Activated CD4-positive, alpha-beta T cell treated with anti-CD3 and anti-CD28 coated beads for 24 hours (primary cell): ENCODE data around the gene DIRAS1.
A peak's percentile ranks its signal among the peaks of the same experiment; 100 is the strongest.

Experiments
- DNase-seq, 2 donors: peaks; one replicate each; pipeline ENCODE4 v3.0.0-alpha.2; 2020; ENCODE audit warnings: low read depth in 2 of 2

The DIRAS1 gene

DNA sequence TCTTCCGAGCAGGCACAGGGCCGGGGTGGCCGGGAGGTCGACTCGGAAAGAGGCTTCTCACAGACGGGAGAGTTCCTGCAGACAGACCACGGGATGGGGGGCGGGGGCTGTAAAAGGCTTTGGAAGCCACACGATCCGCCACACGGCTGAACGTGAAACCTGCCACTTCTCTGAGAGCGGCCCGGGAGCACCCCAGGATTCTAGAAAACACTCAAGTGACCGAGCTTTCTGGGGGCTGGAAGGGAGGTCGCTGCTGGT lies 34.2 kb upstream of the DIRAS1 start:
- no peak for DNase-seq

DNA sequence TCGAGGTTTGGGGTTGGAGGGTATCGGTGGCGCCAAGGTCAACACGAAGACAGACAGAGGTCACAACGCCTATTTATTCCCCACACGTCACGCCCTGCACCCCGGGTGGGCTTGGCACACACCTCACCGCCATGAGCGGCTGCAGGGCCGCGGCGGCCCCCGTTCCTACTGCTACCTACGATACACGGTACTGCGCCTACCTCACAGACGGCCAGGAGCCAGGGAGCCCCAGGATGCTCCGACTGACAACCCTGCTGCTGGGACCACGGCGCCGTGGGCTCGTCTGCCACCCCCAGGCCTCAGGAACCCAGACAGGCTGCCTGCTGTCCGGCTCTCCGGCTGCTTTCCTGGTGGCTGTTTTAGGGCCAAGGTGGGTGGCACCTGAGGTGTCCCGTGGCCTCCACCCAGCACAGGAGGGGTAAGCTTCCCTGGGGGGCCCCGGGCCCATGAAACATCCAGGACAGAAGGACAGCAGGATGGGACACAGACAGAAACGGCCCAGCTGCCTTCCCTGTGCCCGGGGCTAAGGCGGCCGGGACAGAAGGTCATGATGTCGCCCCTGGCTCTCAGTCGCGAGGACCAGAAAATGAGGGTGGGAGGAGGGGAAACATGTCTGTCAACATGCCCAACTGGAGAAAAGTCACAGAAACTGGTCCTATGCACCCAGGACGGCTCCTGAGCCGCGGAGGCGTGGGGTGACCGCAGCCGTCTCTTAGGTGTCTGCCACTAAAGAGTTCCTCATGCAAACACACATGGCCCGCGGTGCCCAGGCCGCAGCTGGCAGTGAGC lies 33.7 kb upstream of the DIRAS1 start:
- DNase-seq: no peak

DNA sequence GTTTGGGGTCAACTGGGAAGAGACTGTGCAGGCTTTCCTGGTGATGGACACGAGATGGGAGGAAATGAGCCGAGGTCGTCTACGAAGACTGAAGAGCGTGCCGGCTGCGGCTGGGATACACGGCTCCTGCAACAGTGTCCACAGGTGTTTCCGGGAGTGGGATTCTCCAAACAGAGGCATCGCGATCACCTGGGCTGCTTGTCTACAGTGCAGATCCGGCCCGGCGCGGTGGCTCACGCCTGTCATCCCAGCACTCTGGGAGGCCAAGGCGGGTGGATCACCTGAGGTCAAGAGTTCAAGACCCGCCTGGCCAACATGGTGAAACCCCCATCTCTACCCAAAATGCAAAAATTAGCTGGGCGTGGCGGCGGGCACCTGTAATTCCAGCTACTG lies 30.3 kb upstream of the DIRAS1 start:
- no peak for DNase-seq

DNA sequence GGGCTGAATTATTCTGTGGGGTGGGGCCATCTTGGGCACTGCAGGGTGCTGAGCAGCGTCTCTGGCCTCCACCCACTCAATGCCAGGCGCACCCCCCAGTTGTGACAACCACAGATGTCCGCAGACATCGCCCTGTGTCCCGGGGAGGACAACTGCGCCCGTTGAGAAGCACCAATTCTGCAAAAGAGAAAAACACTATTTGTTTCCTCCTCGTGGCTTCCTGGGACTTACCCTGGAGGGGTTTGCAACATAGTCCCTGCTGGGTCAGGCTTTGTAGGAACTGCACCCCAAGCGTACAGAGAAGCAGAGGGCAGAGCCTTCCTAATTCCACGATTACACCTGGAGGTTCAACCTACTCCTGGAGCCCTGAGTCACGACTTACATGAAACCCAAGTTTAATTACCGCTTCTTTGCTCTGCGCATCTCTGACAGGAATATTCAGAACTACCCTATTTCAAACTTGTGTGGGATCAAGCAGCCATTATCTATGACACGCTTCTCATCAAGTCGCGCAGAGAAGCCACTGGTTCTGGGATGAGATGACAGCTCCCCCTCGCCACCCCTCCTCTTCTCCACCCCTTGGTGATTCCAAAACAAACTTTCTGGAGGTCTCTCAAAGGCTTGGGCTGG lies 29.8 kb upstream of the DIRAS1 start:
- DNase-seq: no peak

DNA sequence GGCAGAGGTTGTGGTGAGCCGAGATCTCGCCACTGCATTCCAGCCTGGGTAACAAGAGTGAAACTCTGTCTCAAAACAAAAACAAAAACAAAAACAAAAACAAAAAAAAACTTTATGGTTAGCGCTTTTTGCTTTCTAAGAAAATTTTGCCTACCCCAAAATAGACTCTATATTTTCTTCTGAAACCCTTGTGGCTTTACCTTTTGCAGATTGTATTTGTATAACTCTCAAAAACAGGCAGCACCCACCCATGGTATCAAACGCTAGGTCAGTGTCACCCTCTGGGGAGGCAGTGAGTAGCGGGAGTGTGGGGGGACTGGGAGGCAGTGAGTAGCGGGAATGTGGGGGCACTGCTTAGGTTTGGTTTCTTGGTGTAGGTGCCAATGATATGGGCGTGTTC lies 26.2 kb upstream of the DIRAS1 start:
- no peak for DNase-seq

DNA sequence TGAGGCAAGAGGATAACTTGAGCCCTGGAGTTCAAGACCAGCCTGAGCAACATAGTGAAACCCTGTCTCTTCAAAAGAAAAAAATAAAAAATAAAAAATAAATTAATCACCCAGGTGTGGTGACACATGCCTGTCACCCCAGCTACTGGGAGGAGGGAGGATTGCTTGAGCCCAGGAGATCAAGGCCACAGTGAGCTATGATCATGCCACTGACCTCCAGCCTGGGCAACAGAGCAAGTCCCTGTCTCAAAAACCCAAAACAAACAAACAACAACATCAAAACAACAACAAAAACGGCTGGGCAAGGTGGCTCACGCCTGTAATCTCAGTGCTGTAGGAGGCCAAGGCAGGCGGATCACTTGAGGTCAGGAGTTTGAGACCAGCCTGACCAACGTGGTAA lies 22.9 kb upstream of the DIRAS1 start:
- no peak for DNase-seq

DNA sequence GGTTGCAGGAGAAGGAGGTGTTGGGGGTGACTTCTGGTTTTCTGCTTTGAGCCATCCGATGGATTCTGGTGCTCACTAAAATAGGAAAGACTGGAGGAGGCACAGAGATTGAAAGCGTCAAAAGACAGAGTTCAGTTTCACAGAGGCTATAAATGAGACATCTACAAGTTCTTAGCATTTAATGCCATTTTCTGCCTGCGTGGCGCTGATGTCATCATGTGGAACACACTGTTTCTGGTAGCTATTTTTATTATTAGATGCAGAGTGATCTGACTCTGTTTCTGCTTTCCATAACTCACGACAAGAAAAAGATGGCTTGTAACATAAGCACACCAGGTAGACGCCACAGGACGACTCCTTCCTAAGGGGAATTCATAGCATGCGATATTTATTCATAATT lies 21.9 kb upstream of the DIRAS1 start:
- DNase-seq: no peak

DNA sequence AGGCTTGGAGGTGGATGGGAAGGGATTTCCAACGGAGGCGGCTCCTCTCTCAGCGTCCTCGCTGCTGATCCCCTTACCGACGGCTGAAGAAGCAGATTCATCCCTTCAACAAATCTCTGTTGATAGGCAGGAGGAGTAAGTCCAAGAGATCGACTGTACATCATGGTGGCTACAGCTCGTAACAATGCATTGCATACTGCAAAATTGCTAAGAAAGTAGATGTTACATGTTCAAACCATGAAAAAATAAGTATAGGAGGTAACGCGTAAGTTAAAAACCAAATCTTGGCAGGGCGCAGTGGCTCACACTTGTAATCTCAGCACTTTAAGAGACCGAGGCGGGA lies 19.1 kb upstream of the DIRAS1 start:
- no peak for DNase-seq

DNA sequence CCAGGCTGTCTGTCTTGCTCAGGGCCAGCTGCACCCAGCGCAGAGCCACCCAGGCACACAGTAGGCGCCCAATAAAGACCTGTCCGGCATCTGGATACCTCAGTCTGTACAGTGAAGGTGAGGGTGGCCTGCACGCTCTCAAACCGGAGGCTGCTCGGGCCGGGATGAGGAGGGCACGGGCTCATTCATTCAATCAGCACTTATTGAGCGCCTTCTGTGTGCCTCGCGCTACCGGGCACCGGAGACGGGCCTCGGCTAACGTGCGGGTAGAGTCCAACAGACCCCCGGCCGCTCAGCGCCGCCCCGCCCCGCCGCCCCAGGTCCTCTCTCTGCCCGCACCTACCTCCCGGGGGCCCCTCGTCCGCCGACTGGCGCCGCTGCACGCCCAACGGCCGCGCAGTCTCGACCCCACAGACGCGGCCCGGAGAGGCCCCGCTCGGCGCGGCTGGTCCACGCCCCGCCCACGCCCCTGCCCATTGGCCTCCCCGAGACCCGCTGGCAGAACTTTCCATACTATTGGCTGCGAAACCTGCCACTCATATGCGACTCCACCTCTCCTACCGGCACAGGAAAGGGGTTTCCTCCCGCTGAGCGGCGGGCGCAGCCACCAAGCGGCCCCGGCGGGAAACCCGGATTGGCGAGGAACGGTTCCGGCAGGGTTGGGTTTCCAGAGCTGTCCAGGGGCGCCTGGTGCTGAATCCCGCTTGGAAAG lies 18.6 kb upstream of the DIRAS1 start, which contains the start of gene SLC39A3:
Gene SLC39A3 (minus strand): TSS at position 416 of the 712 bp plus-strand sequence. CDS start 2,760 bp downstream, outside the sequence.
- peak; percentile 99 to 100 for DNase-seq

DNA sequence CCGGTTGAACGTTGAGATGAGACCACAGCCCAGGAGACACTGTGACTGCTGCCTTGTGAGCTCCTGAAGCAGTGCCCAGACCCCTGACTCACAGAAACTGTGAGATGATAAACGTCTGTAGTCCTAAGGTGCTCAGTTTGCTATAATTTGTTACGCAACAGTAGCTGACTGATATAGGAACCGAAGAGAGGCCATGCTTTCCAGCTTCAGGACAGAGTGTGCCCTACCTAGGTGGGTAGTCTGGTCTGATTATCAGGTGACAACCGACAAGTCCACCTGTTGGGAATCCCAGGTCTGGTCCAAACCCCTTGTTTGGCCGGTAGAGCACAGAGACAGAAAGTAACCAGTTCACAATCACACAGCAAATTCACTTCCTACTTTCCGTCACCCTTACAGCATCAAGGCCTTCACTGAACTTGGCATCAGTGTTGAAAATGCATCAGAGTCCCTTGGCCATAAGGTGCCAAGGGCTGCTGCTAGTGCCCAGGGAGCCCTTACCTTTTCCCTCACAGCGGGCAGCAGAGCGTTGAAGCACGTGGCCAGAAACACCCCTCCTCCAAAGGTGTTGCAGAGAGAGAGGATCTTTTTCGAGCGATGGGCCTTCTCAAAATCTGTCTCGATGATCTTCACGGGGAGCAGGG lies 15.5 kb upstream of the DIRAS1 start:
- DNase-seq: no peak

DNA sequence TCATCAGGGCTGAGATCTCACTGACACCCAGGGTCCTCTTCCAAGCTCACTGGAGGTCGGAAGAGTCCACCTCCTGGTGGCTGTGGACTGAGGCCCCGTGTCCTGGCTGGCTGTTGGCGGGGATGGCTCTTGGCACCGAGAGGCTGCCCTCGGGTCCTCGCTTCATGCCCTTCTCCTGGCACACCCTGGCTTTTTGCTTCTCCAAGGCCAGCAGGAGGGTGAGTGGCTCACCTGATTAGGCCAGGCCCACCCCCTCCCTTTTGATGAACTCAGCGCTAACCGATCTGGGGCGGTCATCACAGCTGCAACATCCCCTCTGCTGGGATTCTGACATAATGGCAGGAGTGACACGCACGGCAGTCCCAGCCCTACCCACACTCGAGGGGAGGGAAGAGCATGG lies 14.2 kb upstream of the DIRAS1 start:
- no peak for DNase-seq

DNA sequence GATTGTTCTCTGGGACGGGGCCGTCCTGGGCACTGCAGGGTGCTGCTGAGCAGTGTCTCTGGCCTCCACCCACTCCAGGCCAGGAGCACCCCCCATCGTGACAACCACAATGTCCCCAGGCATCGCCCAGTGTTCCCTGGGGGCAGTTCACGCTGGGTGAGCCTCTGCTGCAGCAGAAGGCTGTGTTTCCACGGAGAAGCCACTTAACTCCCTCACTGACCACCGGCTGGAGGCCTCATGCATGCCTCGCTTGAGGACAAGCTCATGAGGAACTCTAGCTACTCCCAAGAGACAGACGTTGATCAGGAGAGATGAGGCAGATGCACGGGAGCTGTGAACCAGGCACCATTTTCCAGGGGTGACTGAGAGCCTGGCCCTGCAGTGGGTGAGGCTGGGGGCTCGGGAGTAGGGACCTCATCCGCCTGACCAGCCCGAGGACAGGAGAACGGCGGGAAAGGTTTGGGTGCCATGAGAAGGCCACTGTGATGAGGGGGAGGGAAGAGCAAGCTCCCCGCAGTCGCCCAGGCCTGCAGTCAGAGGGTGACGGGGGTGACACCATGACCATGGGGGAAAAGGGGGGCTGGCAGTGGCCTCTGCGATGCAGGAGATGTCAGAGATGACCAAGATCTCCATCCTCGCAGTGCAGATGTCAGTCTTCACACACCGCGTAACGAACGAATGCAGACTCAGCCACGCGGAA lies 13.6 kb upstream of the DIRAS1 start:
- no peak for DNase-seq

DNA sequence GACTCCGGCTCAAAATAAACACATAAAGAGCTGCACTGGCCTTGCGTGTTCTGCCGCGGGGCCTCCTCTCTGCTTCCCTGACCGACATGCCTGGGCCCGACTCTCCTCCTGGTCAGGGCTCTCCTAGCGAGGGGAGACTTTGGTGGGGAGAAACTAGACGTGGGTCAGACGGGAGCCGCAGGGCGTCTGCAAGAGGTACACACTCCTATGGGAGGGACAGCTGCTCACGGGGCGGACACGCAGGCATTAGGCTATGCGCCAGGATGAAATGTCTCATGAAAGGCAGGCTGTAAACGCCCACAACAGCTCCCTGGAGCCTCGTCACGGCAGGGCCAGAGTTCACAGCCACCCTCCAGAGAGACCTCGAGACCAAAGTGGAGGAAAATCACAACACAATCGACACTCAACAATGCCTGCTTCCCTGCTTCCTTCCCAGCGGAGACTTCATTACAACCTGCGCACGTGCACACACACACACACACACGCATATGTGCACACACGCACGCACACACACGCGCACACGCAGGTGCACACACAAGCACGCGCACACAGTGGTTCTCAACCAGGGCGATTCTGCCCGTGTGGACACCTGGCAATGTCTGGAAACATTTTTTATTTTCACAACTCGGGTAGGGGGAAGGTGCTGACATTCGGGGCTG lies 12.9 kb upstream of the DIRAS1 start:
- DNase-seq: no peak

DNA sequence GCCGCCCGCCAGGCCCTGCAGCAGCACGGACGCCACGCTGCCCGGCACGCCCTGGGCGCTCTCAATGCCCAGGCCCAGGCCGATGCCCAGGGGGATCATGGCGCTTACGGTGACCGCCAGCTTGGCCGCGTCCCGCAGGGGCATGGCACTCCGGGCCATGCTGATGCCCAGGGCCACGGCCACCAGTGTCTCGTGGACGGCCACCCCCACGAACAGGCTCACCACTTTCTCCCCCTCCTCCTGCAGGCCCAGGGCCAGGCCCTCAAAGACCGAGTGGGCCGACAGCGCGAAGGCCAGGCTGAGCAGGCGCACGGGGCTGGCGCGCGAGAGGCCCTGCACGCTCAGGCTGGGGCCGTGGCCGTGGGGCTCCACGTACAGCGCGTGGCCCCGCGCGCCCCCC lies 11.7 kb upstream of the DIRAS1 start:
- DNase-seq: no peak

DNA sequence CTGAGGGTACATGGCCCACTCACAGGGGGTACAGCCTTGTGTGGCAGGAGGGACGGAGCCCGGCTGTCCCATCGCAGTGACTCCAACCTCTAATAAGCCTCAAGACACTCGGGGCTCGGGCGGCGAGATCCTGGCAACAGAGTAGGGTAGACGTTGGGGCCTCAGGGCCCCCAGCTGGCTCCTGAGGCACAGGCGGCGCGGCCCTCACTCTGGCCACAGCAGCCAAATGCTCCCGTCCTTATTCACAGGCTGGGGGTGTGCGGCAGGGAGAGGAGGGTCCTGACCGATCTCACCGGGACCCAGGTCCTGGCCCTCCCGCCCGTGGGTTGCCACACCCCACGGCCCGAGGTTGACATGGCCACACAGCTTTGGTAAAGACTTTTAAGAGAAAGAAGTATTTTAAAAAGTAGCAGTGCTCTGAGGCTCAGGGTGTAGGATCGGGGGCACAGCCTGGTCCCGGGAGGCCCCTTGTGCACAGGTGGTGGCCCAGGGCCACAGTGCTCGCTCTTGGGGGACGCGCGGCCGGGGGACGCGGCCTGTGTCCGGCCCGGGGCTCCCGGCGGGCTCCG lies 11.1 kb upstream of the DIRAS1 start:
- DNase-seq: no peak

DNA sequence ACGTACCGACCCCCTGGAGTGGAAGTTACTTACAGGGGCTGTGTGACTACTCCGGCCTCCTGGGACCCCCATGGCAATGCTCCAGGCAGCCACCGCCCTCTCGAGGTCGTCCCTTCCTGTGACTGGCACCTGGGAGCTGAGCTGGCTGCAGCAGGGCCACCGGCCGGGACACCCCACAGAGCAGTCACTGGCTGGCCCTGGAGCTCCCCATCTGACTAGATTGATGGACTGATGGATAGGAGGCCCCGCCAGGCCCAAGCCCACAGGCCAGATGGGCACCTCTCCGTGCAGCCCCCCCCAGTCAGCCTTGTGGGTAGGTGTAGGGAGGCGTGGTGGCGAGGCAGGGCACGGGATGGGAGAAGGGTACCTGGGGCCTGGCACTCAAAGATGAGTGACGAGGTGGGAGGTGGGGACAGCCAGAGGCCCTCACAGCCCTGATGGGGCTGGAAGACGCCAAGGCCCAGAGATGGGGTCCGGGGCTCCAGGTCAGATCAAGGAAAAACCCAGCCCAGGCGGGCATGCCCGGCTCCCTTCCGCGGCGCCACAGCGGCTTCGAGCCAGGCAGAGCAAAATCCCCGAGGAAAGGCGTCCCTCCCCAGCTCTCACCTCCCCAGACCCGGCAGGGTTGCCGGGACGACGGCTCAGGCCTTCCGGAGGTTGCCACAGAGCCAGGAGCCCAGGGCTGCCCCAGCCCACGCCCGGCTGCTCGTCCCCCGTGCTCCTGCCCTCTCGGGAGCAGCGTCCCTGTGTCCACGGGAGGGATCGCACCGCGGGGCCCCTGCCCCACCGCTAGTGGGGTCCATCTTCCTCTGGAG lies 10.2 kb upstream of the DIRAS1 start:
- DNase-seq: no peak

DNA sequence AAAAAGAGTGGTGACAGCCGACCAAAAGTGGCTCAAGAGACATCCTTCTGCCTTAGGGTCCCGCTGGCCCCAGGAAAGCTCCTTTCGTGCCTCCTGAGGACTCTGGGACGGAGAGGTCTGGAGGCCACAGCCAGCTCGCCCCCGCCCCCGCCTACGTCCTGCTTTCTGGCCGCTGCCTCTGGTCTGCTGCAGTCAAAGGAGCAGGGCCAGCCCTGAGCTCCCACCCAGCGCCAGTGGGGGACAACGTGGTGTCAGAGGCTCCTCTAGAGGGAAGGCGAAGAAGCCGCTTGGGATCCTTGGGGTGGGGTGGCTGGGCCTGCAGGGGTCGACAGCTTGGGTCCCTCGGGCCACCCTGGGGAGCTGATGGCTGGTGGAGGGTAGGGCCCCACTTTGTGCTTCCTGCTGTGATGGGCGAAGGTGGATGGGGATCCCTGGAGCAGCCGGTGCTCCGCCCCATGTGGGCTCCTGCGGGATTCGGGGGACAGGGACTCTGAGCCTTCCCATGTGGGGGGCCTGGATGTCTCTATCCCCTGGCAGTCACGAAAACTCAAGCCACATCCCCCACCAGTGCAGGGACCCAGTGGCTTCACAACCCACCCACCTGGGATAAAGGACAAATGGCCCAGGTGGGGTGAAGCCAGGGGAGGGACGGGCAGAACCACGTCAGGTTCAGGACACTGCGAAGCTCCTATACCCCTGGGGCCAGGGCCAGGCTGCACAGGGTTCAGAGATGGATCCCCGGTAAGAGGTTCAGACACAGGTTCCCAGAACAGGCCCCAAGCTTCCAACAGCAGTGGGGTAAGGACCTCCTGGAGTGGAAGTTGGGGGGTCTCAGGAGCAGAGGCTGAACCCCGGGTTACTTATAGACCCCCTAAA lies 9.0 kb upstream of the DIRAS1 start:
- no peak for DNase-seq

DNA sequence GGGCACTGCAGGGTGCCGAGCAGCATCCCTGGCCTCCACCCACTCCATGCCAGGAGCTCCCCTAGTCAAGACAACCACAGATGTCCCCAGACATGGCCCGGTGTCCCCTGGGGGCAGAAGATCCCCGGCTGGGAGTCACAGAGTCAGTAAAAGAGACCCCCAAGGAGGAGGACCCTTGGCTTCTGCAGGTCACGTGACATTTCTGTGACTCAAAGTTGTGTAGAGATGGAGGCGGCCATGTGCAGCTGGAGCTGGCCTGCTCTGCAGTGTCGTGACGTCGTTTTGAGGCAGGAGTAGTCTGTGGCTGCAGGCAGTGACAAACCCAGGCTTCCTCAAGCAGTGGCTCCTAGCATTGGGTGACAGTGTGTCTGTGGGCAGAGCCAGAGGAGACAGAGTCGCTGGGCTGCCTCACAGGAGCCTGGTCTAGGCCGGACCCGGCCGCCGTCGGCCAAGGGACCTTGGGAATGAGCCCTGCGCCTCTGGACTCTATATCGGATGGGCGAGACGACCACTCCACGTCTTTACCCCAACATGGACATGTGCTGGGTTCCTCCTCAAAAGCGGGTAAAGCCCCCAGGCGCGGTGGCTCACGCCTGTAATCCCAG lies 7.7 kb upstream of the DIRAS1 start:
- DNase-seq: no peak

DNA sequence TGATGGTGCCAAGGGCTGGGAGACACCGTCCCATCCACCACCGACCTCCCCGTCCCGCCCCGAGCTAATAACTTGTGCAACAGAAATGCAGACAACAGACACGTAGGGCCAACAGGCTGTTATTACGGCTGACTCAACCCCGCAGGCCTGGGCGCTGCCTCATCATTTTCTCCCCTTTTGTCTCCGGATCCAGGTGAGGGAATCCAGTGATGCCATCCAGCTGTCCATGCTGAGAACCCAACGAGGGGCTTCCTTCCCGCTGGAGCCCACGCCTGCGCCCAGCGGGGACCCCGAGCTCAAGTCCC lies 6.4 kb upstream of the DIRAS1 start:
- no peak for DNase-seq
